K562 (cell line): Measurements from ENCODE around the gene TKT. TPM values are rescaled to one million over a fixed set of nuclear protein-coding genes. Genes with fewer than 3 reads are reported as not detected.

Experiments used
- DDX20 ChIP-seq: fragments of 450-650 bp; IDR thresholded peaks from 2 replicates; pipeline ENCODE4 v1.6.1; 2016; ENCODE audit warnings: missing genetic modification characterization, low read depth, mild to moderate bottlenecking, missing compliant biosample characterization, moderate library complexity
- ELF2 ChIP-seq: fragments of 250-450 bp; sonication (Bioruptor Pico); IDR thresholded peaks from 2 replicates; pipeline ENCODE4 v1.5.0; 2021; ENCODE audit warnings: mild to moderate bottlenecking
- HDAC8 ChIP-seq: fragments of 450-650 bp; IDR thresholded peaks from 2 replicates; pipeline ENCODE4 v1.6.1; 2016; ENCODE audit warnings: mild to moderate bottlenecking, missing genetic modification characterization, moderate library complexity, missing compliant biosample characterization
- NR2C1 ChIP-seq, 2 experiments: fragments of 450-650 bp; IDR thresholded peaks; 2 replicates each; pipeline ENCODE4 v1.6.1; 2017; ENCODE audit warnings: mild to moderate bottlenecking in 2 of 2, antibody characterized with exemption in 1 of 2, inconsistent platforms in 1 of 2, missing compliant biosample characterization in 1 of 2, missing genetic modification characterization in 1 of 2
- RBBP5 ChIP-seq: fragments of 200-600 bp; sonication (generic); IDR thresholded peaks from 2 replicates; pipeline ENCODE4 v1.6.1; 2012; ENCODE audit warnings: borderline replicate concordance, mild to moderate bottlenecking, low read length, control low read depth, inconsistent platforms; ENCODE audit not compliant: insufficient read depth, poor library complexity, severe bottlenecking
- RBFOX2 ChIP-seq: fragments of 200-400 bp; formaldehyde crosslinking; IDR thresholded peaks from 2 replicates; pipeline ENCODE4 v1.6.1; 2017; ENCODE audit warnings: low read depth, mild to moderate bottlenecking, low read length, moderate library complexity
- THAP12 ChIP-seq: fragments of 250-450 bp; sonication (Bioruptor Pico); IDR thresholded peaks from 2 replicates; pipeline ENCODE4 v1.9.0; 2021; ENCODE audit warnings: mild to moderate bottlenecking, inconsistent platforms
- polyA plus RNA-seq, 8 experiments: library from polyadenylated mRNA; depleted of rRNA in 4 of 8; stranded (reverse) in 5 of 8; unstranded in 3 of 8; fragments of >200 nt; fragmentation: Nextera tagmentation in 2 of 8; fragmentation: Illumina TruSeq in 1 of 8; extraction: Ambion mirVana in 2 of 8; extraction: Trizol in 1 of 8; gene quantifications; 2 replicates each; pipeline versions ENCODE4 v1.2.1 to v1.2.3, GENCODE V29; 2011 to 2014; ENCODE audit warnings: inconsistent platforms in 1 of 8, missing spikeins in 1 of 8
- total RNA-seq, 7 experiments: library from RNA; depleted of rRNA in 6 of 7; stranded (reverse); fragments of >200 nt in 6 of 7; fragmentation: Illumina TruSeq in 2 of 7; extraction: Trizol in 2 of 7; gene quantifications; 2 replicates each; pipeline versions ENCODE4 v1.2.1 to v1.2.3, GENCODE V29; 2011 to 2021; ENCODE audit warnings: low replicate concordance in 1 of 7

The TKT gene
- total and polyA plus RNA-seq, 9 of the 15 experiments (the other 6 are each of a cell fraction or from before 2014, with no cell fraction given) = 58.1 to 401 (median 187) TPM

- peak; percentile 44 for TF ChIP-seq RBBP5
- TF ChIP-seq ELF2 (CRISPR knock-in tag) = no peak
- peak; percentile 43; the same call in 1 of the 2 replicates for TF ChIP-seq HDAC8 (tag)
- peak; percentile 78 for TF ChIP-seq RBFOX2
- TF ChIP-seq DDX20 (tag) = no peak
- TF ChIP-seq NR2C1 (IDR thresholded peaks at IDR 0.05) = no peak
- no peak for TF ChIP-seq NR2C1 (tag; IDR thresholded peaks at IDR 0.05)
- TF ChIP-seq THAP12 = no peak
Observed at GRCh38 chr3:53255423-53255774, 423 bp downstream of the TKT start (continued).
